Activated naive CD4-positive, alpha-beta T cell treated with anti-CD3 and anti-CD28 coated beads for 36 hours (primary cell): Measurements from ENCODE around the gene KHDC1L. TPM values are rescaled to one million over a fixed set of nuclear protein-coding genes. Genes with fewer than 3 reads are reported as not detected.

ENCODE experiments used
- total RNA-seq, 2 experiments: library from RNA; stranded (reverse); gene quantifications; one replicate each; pipeline ENCODE4 v1.2.3, GENCODE V29; 2021

The KHDC1L gene
- total RNA-seq, 2 experiments from 2014 or later, result not detected

Other genes starting within 250 kb of the KHDC1L start
- gene KHDC1, start 37.7 kb upstream of the KHDC1L start, total RNA-seq, result 1 to 10 TPM; 1.1 to 1.6 TPM
- not detected for gene DPPA5, start 128.8 kb upstream of the KHDC1L start, total RNA-seq
- gene KHDC3L, start 137.2 kb upstream of the KHDC1L start, total RNA-seq, result not detected
- under 1 TPM in 1 of 2 experiments, not detected in 1; 0.31 TPM for gene OOEP, start 144.4 kb upstream of the KHDC1L start, total RNA-seq
- gene DDX43, start 169.3 kb upstream of the KHDC1L start, total RNA-seq, result not detected
- gene CGAS, start 226.8 kb upstream of the KHDC1L start, total RNA-seq, result 10 to 100 TPM; 17.4 to 17.8 TPM
- gene MTO1, start 236.2 kb upstream of the KHDC1L start, total RNA-seq, result 10 to 100 TPM; 38.7 to 47.1 TPM